ENCODE measurements around the gene SCN5A. TPM values are rescaled to one million over a fixed set of nuclear protein-coding genes. Genes with fewer than 3 reads are reported as not detected.

SCN5A gene
- total and polyA plus RNA-seq, 2 of the 4 experiments (the other 2 are of a cell fraction) = 1.9 to 2.0 TPM

- Histone ChIP-seq H3K36me3 (ENCODE audit: control insufficient read depth, insufficient read depth, low read length) (no peaks in the 10 kb centered on the region), H3K9me3 (ENCODE audit: control insufficient read depth, insufficient read depth, low read length) (no peaks in the 10 kb centered on the region), H3K27me3 (ENCODE audit: control insufficient read depth, insufficient read depth, low read length) (no peaks in the 10 kb centered on the region), H4K91ac (ENCODE audit: insufficient read depth, low read depth, low read length) (no peak overlapping the region), H3K27ac (ENCODE audit: insufficient read depth, low read length) (no peak overlapping the region), H4K5ac (ENCODE audit: low read depth, low read length) (no peak overlapping the region), H2BK5ac (ENCODE audit: low read depth, low read length, poor library complexity, severe bottlenecking) (no peak overlapping the region), H3K23ac (ENCODE audit: low read depth, low read length) (no peak overlapping the region), H2BK20ac (ENCODE audit: low read depth, low read length) (no peak overlapping the region), H2AFZ (replicated peaks; ENCODE audit: low read length, poor library complexity) (no peak overlapping the region), H3K9me1 (ENCODE audit: insufficient read depth, low read length) (no peaks in the 10 kb centered on the region; the same call in 1 of the 2 replicates), H2BK15ac (ENCODE audit: low read depth, low read length) (no peak overlapping the region), H3K9ac (ENCODE audit: low read depth, low read length) (no peak overlapping the region), H3K4me3 (ENCODE audit: insufficient read depth, low read depth, low read length) (no peak overlapping the region), H2AK5ac (ENCODE audit: low read depth, low read length) (no peak overlapping the region), H2AK9ac (replicated peaks; ENCODE audit: low read depth, low read length, poor library complexity) (no peak overlapping the region), H3K79me1 (ENCODE audit: low read depth in 1 of 2, low read length in 2 of 2) (no peaks in the 10 kb centered on the region), H3K4me1 (ENCODE audit: control insufficient read depth, insufficient read depth, low read length) (no peaks in the 10 kb centered on the region), H3K56ac (ENCODE audit: extremely low read depth, insufficient read depth, low read length) (no peak overlapping the region), H4K8ac (ENCODE audit: low read depth in 2 of 2, low read length in 2 of 2) (no peak overlapping the region), H3K14ac (replicated peaks; ENCODE audit: low read depth, low read length) (no peak overlapping the region), H4K20me1 (ENCODE audit: insufficient read depth, low read length) (no peaks in the 10 kb centered on the region), H3K4me2 (ENCODE audit: low read depth, low read length) (no peak overlapping the region), H3K18ac (ENCODE audit: low read depth, low read length) (no peak overlapping the region), H3K4ac (ENCODE audit: low read depth, low read length) (no peak overlapping the region), H2BK120ac (ENCODE audit: low read depth, low read length) (no peak overlapping the region)
- BruUV-seq (replicated peaks) = no TSS peak
- dilution Hi-C loops (cut with HindIII; ENCODE audit: low sequenced_read_pairs, unreplicated experiment) (no loop called here), intact Hi-C loops (cut with micrococcal nuclease) (no loop called here), in situ Hi-C loops (cut with MboI; ENCODE audit: low sequenced_read_pairs) (no loop called here)
- ATAC-seq (ENCODE audit: low read depth) (no peak), DNase-seq (no peak)
- 40% methylated on average over 1 of the region's 7 CpGs; no CpG with 5 or more reads in 1 of the 2 experiments for WGBS, 2 experiments (ENCODE audit: extremely low coverage in 2 of 2, insufficient read length in 1 of 2)
- TF ChIP-seq POLR2A (IDR thresholded peaks at IDR 0.05; ENCODE audit: low read depth, low read length) (no peak), BHLHE40 (IDR thresholded peaks at IDR 0.05; ENCODE audit: low read depth, low read length) (no peak), ELK1 (IDR thresholded peaks at IDR 0.05; ENCODE audit: borderline replicate concordance, low read depth, low read length) (no peak), SMC3 (IDR thresholded peaks at IDR 0.05; ENCODE audit: low read depth, low read length) (no peak)
- ChIA-PET POLR2A (ENCODE audit: unreplicated experiment) (no interaction called here), CTCF (no interaction called here)
These were observed 61.8 kb downstream of the SCN5A start for GRCh38 chr3:38587548-38588131.

Measured in IMR-90 (cell line).